ENCODE results near the gene TTI1.

The TTI1 gene

DNA sequence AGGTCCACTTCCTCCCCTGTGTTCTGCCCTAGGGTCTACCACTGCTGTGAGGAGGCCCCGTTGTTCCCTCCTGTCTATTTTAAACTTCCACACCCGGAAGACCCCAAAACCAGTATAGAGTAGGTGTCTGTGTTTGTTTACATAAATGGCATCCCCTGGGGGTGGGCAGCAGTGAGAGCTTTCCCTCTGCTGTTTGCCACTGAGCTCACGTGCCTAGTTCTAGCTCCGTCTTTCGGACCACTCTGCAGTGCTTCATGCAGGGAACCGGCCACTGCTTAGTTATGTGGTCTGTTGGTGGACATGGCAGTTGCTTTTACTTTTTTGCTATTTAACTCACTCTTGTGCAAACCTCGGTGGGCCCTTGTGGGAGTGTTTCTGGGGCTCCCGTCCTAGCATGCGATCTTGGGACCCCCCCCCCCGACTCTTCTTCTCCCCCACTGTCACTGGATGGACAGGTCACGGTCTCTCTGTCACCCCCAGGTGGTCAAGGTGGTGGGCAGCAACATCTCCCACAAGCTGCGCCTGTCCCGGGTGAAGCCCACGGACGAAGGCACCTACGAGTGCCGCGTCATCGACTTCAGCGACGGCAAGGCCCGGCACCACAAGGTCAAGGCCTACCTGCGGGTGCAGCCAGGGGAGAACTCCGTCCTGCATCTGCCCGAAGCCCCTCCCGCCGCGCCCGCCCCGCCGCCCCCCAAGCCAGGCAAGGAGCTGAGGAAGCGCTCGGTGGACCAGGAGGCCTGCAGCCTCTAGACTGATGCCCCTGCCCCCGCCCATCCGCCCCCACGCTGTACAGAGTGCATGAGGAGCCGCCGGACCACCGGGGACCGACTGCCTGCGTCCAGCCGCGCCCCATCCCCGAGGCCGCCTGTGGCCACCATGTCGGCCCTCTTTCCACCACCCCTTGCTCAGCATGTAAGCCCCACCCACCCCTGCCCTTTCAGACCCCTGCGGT lies 89.5 kb downstream of the TTI1 start:
- H3K36me3 ChIP-seq (ENCODE audit: control insufficient read depth, insufficient read depth, low read length): no peaks in the 10 kb centered on the region
- no peak overlapping the region for H3K4me2 ChIP-seq (ENCODE audit: low read length)
- no peak overlapping the region for H3K4me3 ChIP-seq (ENCODE audit: low read depth, low read length)
- H3K27me3 ChIP-seq (ENCODE audit: control insufficient read depth, insufficient read depth, low read length): no peaks in the 10 kb centered on the region
- H3K4me1 ChIP-seq: no peaks in the 10 kb centered on the region
- H3K27ac ChIP-seq: no peak overlapping the region
- no peak overlapping the region for H3K9ac ChIP-seq
- H3K9me3 ChIP-seq (ENCODE audit: control insufficient read depth, low read length): no peaks in the 10 kb centered on the region
- TF ChIP-seq, protein P1, sequence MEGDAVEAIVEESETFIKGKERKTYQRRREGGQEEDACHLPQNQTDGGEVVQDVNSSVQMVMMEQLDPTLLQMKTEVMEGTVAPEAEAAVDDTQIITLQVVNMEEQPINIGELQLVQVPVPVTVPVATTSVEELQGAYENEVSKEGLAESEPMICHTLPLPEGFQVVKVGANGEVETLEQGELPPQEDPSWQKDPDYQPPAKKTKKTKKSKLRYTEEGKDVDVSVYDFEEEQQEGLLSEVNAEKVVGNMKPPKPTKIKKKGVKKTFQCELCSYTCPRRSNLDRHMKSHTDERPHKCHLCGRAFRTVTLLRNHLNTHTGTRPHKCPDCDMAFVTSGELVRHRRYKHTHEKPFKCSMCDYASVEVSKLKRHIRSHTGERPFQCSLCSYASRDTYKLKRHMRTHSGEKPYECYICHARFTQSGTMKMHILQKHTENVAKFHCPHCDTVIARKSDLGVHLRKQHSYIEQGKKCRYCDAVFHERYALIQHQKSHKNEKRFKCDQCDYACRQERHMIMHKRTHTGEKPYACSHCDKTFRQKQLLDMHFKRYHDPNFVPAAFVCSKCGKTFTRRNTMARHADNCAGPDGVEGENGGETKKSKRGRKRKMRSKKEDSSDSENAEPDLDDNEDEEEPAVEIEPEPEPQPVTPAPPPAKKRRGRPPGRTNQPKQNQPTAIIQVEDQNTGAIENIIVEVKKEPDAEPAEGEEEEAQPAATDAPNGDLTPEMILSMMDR (IDR thresholded peaks at IDR 0.05): no peak
- no peak overlapping the region for H2AFZ ChIP-seq
- H3K79me2 ChIP-seq: no peaks in the 10 kb centered on the region

DNA sequence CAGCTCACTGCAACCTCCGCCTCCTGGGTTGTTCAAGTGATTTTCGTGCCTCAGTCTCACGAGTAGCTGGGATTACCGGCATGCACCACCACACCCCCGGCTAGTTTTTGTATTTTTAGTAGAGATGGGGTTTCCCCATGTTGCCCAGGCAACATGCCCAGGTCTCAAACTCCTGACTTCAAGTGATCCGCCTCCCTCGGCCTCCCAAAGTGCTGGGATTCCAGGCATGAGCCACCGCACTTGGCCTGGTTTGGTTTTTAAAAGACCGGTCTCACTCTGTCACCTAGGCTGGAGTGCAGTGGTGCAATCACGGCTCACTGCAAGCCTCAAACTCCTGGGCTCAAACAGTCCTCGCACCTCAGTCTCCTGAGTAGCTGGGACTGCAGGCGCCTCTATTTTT lies 90.2 kb downstream of the TTI1 start:
- Histone ChIP-seq H2AFZ (no peak overlapping the region), H3K27me3 (ENCODE audit: control insufficient read depth, insufficient read depth, low read length) (no peaks in the 10 kb centered on the region), H3K36me3 (ENCODE audit: control insufficient read depth, insufficient read depth, low read length) (no peaks in the 10 kb centered on the region), H3K4me3 (ENCODE audit: low read depth, low read length) (no peak overlapping the region), H3K79me2 (no peaks in the 10 kb centered on the region), H3K9me3 (ENCODE audit: control insufficient read depth, low read length) (no peaks in the 10 kb centered on the region), H3K4me1 (no peaks in the 10 kb centered on the region), H3K27ac (no peak overlapping the region), H3K4me2 (ENCODE audit: low read length) (no peak overlapping the region), H3K9ac (no peak overlapping the region)
- TF ChIP-seq, protein P1 (IDR thresholded peaks at IDR 0.05): no peak

DNA sequence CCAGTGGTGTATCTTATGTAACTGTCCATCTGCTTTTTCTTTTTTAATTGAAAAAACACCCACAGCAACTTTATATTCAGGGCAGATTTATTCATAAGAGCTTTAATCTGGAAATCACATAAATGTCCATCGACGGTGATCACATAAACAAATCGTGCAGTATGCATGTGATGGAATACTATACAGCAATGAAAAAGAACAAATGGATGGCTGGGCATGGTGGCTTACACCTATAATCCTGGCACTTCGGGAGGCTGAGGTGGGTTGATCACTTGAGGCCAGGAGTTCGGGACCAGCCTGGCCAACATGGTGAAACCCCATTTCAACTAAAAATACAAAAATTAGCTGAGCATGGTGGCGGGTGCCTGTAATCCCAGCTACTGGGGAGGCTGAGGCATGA lies 91.3 kb downstream of the TTI1 start:
- Histone ChIP-seq H3K4me1 (no peaks in the 10 kb centered on the region), H3K9me3 (ENCODE audit: control insufficient read depth, low read length) (no peaks in the 10 kb centered on the region), H3K27ac (no peak overlapping the region), H3K4me2 (ENCODE audit: low read length) (no peak overlapping the region), H3K36me3 (ENCODE audit: control insufficient read depth, insufficient read depth, low read length) (no peaks in the 10 kb centered on the region), H3K27me3 (ENCODE audit: control insufficient read depth, insufficient read depth, low read length) (no peaks in the 10 kb centered on the region), H3K79me2 (no peaks in the 10 kb centered on the region), H3K4me3 (ENCODE audit: low read depth, low read length) (no peak overlapping the region), H3K9ac (no peak overlapping the region), H2AFZ (no peak overlapping the region)
- TF ChIP-seq, protein P1 (IDR thresholded peaks at IDR 0.05): no peak

DNA sequence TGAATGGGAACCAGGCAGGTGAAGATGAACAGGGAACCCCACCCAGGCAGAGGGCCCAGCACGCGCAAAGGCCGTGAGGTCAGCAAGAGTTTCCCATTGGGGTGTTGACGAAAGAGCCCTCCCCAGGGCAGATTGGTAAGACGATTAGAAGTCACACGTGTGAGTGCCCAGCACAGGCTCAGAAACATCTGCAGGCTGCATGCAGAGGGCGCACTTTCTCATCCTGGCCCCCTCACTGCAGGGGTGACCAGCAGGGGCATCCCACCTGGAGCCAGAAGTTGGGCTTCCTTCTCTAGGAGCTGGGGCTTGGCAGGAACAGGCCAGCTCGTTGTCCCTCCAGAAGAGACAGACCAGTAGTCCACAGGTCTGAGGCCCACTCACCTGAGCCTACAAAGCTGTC lies 91.9 kb downstream of the TTI1 start:
- no peaks in the 10 kb centered on the region for H3K36me3 ChIP-seq (ENCODE audit: control insufficient read depth, insufficient read depth, low read length)
- H3K79me2 ChIP-seq: no peaks in the 10 kb centered on the region
- H2AFZ ChIP-seq: no peak overlapping the region
- no peaks in the 10 kb centered on the region for H3K4me1 ChIP-seq
- H3K27me3 ChIP-seq (ENCODE audit: control insufficient read depth, insufficient read depth, low read length): no peaks in the 10 kb centered on the region
- TF ChIP-seq, protein P1 (IDR thresholded peaks at IDR 0.05): no peak
- no peak overlapping the region for H3K4me2 ChIP-seq (ENCODE audit: low read length)
- H3K9ac ChIP-seq: no peak overlapping the region
- no peak overlapping the region for H3K4me3 ChIP-seq (ENCODE audit: low read depth, low read length)
- H3K27ac ChIP-seq: no peak overlapping the region
- no peaks in the 10 kb centered on the region for H3K9me3 ChIP-seq (ENCODE audit: control insufficient read depth, low read length)

DNA sequence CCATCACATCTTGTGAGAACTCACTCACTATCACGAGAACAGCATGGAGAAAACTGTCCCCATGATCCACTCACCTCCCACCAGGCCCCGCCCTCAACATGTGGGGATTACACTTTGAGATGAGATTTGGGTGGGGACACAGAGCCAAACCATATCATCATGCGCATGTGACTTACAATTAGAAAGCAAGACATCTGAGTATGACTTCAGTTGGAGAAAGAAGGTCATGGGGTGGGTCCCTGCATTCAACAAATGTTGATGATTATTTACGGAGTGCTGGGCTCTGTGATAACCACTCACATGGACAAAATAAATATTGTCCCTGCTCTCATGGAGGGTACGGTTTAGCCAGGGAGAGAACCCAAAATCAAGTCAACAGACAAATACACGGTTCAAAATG lies 92.4 kb downstream of the TTI1 start:
- Histone ChIP-seq H3K27me3 (ENCODE audit: control insufficient read depth, insufficient read depth, low read length) (no peaks in the 10 kb centered on the region), H3K4me2 (ENCODE audit: low read length) (no peak overlapping the region), H2AFZ (no peak overlapping the region), H3K4me3 (ENCODE audit: low read depth, low read length) (no peak overlapping the region), H3K9ac (no peak overlapping the region), H3K9me3 (ENCODE audit: control insufficient read depth, low read length) (no peaks in the 10 kb centered on the region), H3K4me1 (no peaks in the 10 kb centered on the region), H3K36me3 (ENCODE audit: control insufficient read depth, insufficient read depth, low read length) (no peaks in the 10 kb centered on the region), H3K79me2 (no peaks in the 10 kb centered on the region), H3K27ac (no peak overlapping the region)
- TF ChIP-seq, protein P1 (IDR thresholded peaks at IDR 0.05): no peak

Data from parathyroid adenoma (tissue), 2 donors.